Liver (tissue), 9 donors: Measurements from ENCODE around the gene TMEM131. TPM values are rescaled to one million over a fixed set of nuclear protein-coding genes. Genes with fewer than 3 reads are reported as not detected.

ENCODE experiments used
- DNase-seq: peaks from one replicate; pipeline ENCODE4 v3.0.0-alpha.2; 2017; ENCODE audit warnings: low spot score
- H3K27ac ChIP-seq, 2 donors: one replicate each; pipeline ENCODE4 v1.7.0; 2013; ENCODE audit warnings: inconsistent platforms in 2 of 2, low read length in 2 of 2, control low read depth in 1 of 2, low read depth in 1 of 2, mild to moderate bottlenecking in 1 of 2
- H3K27me3 ChIP-seq, 4 donors: one replicate each; pipeline versions ENCODE4 v1.6.1 to v1.7.0; 2013; ENCODE audit warnings: low read length in 3 of 4, inconsistent platforms in 1 of 4, mild to moderate bottlenecking in 1 of 4, moderate library complexity in 1 of 4; ENCODE audit not compliant: control insufficient read depth in 4 of 4, insufficient read depth in 4 of 4
- H3K36me3 ChIP-seq, 4 donors: one replicate each; pipeline versions ENCODE4 v1.6.1 to v1.7.0; 2013; ENCODE audit warnings: low read length in 3 of 4, mild to moderate bottlenecking in 3 of 4, low read depth in 1 of 4, moderate library complexity in 1 of 4; ENCODE audit not compliant: control insufficient read depth in 4 of 4, insufficient read depth in 3 of 4
- H3K4me1 ChIP-seq, 4 donors: one replicate each; pipeline versions ENCODE4 v1.6.1 to v1.7.0; 2013; ENCODE audit warnings: low read length in 3 of 4, mild to moderate bottlenecking in 3 of 4, moderate library complexity in 1 of 4; ENCODE audit not compliant: control insufficient read depth in 4 of 4, insufficient read depth in 4 of 4
- H3K4me3 ChIP-seq, 3 donors: one replicate each; pipeline versions ENCODE4 v1.6.1 to v1.7.0; 2013; ENCODE audit warnings: low read length in 3 of 3, control low read depth in 1 of 3, low read depth in 1 of 3, mild to moderate bottlenecking in 1 of 3
- H3K9ac ChIP-seq, 2 donors: one replicate each; pipeline ENCODE4 v1.7.0; 2013; ENCODE audit warnings: low read length in 2 of 2, mild to moderate bottlenecking in 2 of 2, moderate library complexity in 2 of 2, control low read depth in 1 of 2, low read depth in 1 of 2
- H3K9me3 ChIP-seq, 4 donors: one replicate each; pipeline versions ENCODE4 v1.6.1 to v1.7.0; 2013; ENCODE audit warnings: low read length in 3 of 4; ENCODE audit not compliant: control insufficient read depth in 4 of 4
- EGR1 ChIP-seq, 2 donors: IDR thresholded peaks; 2 replicates each; pipeline ENCODE4 v1.6.1; 2016 to 2018; ENCODE audit warnings: antibody characterized with exemption in 2 of 2, low read depth in 2 of 2
- FOXA2 ChIP-seq: IDR thresholded peaks from 2 replicates; pipeline ENCODE4 v1.6.1; 2016; ENCODE audit warnings: antibody characterized with exemption
- GABPA ChIP-seq, 2 donors: IDR thresholded peaks in 1 of 2; conservative IDR thresholded peaks in 1 of 2; 2 replicates each; pipeline ENCODE4 v1.6.1; 2016; ENCODE audit warnings: antibody characterized with exemption in 2 of 2, mild to moderate bottlenecking in 1 of 2, moderate library complexity in 1 of 2
- HNF4A ChIP-seq, 2 donors: conservative IDR thresholded peaks; 2 replicates each; pipeline ENCODE4 v1.6.1; 2016; ENCODE audit warnings: antibody characterized with exemption in 2 of 2, mild to moderate bottlenecking in 2 of 2
- HNF4G ChIP-seq: IDR thresholded peaks from 2 replicates; pipeline ENCODE4 v1.6.1; 2016; ENCODE audit warnings: antibody characterized with exemption
- JUND ChIP-seq, 2 donors: IDR thresholded peaks; 2 replicates each; pipeline ENCODE4 v1.6.1; 2016; ENCODE audit warnings: antibody characterized with exemption in 2 of 2
- NR2F2 ChIP-seq: IDR thresholded peaks from 2 replicates; pipeline ENCODE4 v1.6.1; 2016; ENCODE audit warnings: antibody characterized with exemption
- SP1 ChIP-seq: IDR thresholded peaks from 2 replicates; pipeline ENCODE4 v1.6.1; 2018; ENCODE audit warnings: antibody characterized with exemption, mild to moderate bottlenecking
- TAF1 ChIP-seq: conservative IDR thresholded peaks from 2 replicates; pipeline ENCODE4 v1.6.1; 2016; ENCODE audit warnings: antibody characterized with exemption, mild to moderate bottlenecking
- YY1 ChIP-seq: IDR thresholded peaks from 2 replicates; pipeline ENCODE4 v1.6.1; 2016; ENCODE audit warnings: antibody characterized with exemption, mild to moderate bottlenecking
- WGBS: extraction: QIAGEN DNeasy Blood & Tissue Kit; methylation state at CpG from one replicate; pipeline ENCODE4 v1.1.7; 2013; 5-methylcytosine and 5-hydroxymethylcytosine counted together
- polyA plus RNA-seq, 2 donors: library from polyadenylated mRNA; stranded (reverse) in 1 of 2; unstranded in 1 of 2; fragments of 200-250 nt in 1 of 2; fragments of >200 nt in 1 of 2; fragmentation: Nextera tagmentation in 1 of 2; extraction: Ambion mirVana in 1 of 2; gene quantifications; one replicate each; pipeline versions ENCODE4 v1.2.1 to v1.2.3, GENCODE V29; 2013 to 2015
- total RNA-seq, 2 donors: library from RNA; depleted of rRNA; stranded (reverse); fragments of >200 nt; gene quantifications; one replicate each; pipeline ENCODE4 v1.2.3, GENCODE V29; 2014
- TF ChIP-seq, protein P1 (sequence below): IDR thresholded peaks from 2 replicates; pipeline ENCODE4 v1.6.1; 2016; ENCODE audit warnings: antibody characterized with exemption
- TF ChIP-seq, protein P2 (sequence below): IDR thresholded peaks from 2 replicates; pipeline ENCODE4 v1.6.1; 2016; ENCODE audit warnings: antibody characterized with exemption, mild to moderate bottlenecking
- TF ChIP-seq, protein P3 (sequence below): IDR thresholded peaks from 2 replicates; pipeline ENCODE4 v1.6.1; 2016; ENCODE audit warnings: antibody characterized with exemption
- TF ChIP-seq, protein P4 (sequence below): IDR thresholded peaks from 2 replicates; pipeline ENCODE4 v1.6.1; 2016; ENCODE audit warnings: antibody characterized with exemption
- TF ChIP-seq, protein P5 (sequence below): fragments of 150-350 bp; IDR thresholded peaks from 2 replicates; pipeline ENCODE4 v1.5.1; 2017; ENCODE audit warnings: improper control_type of control experiment, low read depth, low read length; ENCODE audit not compliant: missing input control
- donor health status: healthy.
- donor health status: healthy.
- donor health status: healthy.
- donor health status: healthy.
- donor health status: healthy.

TMEM131 gene
- total and polyA plus RNA-seq, 4 donors: 6.1 to 22.8 (median 11.2) TPM

DNA sequence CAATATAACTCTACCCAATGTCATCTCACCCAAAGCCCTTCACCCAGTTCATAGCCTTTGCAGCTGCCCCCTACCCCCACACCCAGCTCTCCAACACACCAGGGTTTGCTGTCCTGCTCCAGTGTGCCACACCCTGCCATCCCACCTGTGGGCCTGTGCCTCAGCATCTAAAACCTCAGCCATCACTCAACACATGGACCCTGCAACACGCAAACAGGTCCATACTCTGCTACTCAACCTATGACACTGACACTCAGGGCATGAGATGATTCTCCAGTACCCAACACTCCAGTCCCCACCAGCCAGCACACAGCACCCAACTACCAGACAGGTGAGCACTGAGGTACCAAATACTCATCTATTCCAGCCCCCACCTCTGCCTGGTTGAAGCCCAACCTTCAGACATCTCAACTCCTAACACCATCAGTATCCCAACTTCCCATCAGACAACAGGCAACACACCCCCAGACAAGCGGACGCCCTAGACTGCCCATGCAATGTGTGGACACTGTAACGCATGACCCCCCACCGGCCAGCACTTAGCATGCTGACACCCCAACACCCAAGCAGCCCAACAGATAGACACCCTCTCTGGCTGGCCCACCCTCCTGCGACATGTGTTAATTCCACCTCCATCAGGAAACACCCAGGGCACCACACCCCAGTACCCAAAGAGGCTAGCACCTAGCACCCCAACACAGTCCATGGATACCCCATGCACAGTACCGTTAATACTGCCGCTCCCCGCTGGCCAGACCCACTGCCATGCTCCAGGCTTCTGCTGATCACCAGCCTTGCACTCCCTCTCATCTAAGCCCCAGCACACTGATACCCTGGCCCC lies 257.3 kb downstream of the TMEM131 start:
- Histone ChIP-seq H3K36me3 (no peaks in the 10 kb centered on the region), H3K9ac (no peak overlapping the region), H3K27ac (no peak overlapping the region), H3K4me1 (no peaks in the 10 kb centered on the region), H3K9me3 (no peaks in the 10 kb centered on the region), H3K27me3 (no peaks in the 10 kb centered on the region), H3K4me3 (no peak overlapping the region)
- no peak for DNase-seq
- WGBS: 94% methylated on average over 9 of the region's 9 CpGs
- TF ChIP-seq, protein P1, sequence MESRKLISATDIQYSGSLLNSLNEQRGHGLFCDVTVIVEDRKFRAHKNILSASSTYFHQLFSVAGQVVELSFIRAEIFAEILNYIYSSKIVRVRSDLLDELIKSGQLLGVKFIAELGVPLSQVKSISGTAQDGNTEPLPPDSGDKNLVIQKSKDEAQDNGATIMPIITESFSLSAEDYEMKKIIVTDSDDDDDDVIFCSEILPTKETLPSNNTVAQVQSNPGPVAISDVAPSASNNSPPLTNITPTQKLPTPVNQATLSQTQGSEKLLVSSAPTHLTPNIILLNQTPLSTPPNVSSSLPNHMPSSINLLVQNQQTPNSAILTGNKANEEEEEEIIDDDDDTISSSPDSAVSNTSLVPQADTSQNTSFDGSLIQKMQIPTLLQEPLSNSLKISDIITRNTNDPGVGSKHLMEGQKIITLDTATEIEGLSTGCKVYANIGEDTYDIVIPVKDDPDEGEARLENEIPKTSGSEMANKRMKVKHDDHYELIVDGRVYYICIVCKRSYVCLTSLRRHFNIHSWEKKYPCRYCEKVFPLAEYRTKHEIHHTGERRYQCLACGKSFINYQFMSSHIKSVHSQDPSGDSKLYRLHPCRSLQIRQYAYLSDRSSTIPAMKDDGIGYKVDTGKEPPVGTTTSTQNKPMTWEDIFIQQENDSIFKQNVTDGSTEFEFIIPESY: no peak
- TF ChIP-seq, protein P2, sequence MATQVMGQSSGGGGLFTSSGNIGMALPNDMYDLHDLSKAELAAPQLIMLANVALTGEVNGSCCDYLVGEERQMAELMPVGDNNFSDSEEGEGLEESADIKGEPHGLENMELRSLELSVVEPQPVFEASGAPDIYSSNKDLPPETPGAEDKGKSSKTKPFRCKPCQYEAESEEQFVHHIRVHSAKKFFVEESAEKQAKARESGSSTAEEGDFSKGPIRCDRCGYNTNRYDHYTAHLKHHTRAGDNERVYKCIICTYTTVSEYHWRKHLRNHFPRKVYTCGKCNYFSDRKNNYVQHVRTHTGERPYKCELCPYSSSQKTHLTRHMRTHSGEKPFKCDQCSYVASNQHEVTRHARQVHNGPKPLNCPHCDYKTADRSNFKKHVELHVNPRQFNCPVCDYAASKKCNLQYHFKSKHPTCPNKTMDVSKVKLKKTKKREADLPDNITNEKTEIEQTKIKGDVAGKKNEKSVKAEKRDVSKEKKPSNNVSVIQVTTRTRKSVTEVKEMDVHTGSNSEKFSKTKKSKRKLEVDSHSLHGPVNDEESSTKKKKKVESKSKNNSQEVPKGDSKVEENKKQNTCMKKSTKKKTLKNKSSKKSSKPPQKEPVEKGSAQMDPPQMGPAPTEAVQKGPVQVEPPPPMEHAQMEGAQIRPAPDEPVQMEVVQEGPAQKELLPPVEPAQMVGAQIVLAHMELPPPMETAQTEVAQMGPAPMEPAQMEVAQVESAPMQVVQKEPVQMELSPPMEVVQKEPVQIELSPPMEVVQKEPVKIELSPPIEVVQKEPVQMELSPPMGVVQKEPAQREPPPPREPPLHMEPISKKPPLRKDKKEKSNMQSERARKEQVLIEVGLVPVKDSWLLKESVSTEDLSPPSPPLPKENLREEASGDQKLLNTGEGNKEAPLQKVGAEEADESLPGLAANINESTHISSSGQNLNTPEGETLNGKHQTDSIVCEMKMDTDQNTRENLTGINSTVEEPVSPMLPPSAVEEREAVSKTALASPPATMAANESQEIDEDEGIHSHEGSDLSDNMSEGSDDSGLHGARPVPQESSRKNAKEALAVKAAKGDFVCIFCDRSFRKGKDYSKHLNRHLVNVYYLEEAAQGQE: no peak
- TF ChIP-seq EGR1 (IDR thresholded peaks at IDR 0.05; ENCODE audit: low read depth in 2 of 2): no peak
- no peak for TF ChIP-seq HNF4G
- TF ChIP-seq, protein P3, sequence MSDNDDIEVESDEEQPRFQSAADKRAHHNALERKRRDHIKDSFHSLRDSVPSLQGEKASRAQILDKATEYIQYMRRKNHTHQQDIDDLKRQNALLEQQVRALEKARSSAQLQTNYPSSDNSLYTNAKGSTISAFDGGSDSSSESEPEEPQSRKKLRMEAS: no peak
- TF ChIP-seq JUND (IDR thresholded peaks at IDR 0.05): no peak
- TF ChIP-seq FOXA2: no peak
- TF ChIP-seq, protein P4, sequence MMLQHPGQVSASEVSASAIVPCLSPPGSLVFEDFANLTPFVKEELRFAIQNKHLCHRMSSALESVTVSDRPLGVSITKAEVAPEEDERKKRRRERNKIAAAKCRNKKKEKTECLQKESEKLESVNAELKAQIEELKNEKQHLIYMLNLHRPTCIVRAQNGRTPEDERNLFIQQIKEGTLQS: no peak
- TF ChIP-seq TAF1: no peak
- no peak for TF ChIP-seq GABPA (IDR thresholded peaks at IDR 0.05 in 1 of 2, conservative IDR thresholded peaks at IDR 0.05 in 1 of 2)
- TF ChIP-seq NR2F2: no peak
- no peak for TF ChIP-seq YY1
- TF ChIP-seq HNF4A (conservative IDR thresholded peaks at IDR 0.05): no peak
- TF ChIP-seq, protein P5, sequence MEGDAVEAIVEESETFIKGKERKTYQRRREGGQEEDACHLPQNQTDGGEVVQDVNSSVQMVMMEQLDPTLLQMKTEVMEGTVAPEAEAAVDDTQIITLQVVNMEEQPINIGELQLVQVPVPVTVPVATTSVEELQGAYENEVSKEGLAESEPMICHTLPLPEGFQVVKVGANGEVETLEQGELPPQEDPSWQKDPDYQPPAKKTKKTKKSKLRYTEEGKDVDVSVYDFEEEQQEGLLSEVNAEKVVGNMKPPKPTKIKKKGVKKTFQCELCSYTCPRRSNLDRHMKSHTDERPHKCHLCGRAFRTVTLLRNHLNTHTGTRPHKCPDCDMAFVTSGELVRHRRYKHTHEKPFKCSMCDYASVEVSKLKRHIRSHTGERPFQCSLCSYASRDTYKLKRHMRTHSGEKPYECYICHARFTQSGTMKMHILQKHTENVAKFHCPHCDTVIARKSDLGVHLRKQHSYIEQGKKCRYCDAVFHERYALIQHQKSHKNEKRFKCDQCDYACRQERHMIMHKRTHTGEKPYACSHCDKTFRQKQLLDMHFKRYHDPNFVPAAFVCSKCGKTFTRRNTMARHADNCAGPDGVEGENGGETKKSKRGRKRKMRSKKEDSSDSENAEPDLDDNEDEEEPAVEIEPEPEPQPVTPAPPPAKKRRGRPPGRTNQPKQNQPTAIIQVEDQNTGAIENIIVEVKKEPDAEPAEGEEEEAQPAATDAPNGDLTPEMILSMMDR: no peak
- no peak for TF ChIP-seq SP1
